DND-41 (cell line): ENCODE results near the gene IL5.

ENCODE experiments used
- CTCF ChIP-seq: IDR thresholded peaks from 2 replicates; pipeline ENCODE4 v1.5.1; 2012; ENCODE audit warnings: borderline replicate concordance, low read length, moderate library complexity, mild to moderate bottlenecking; ENCODE audit not compliant: poor library complexity, severe bottlenecking; ENCODE audit errors: extremely low read depth
- EZH2 ChIP-seq: IDR thresholded peaks from 3 replicates; pipeline ENCODE4 v1.6.1; 2012; ENCODE audit warnings: borderline replicate concordance, low read depth, mild to moderate bottlenecking, moderate library complexity, low read length, inconsistent platforms; ENCODE audit not compliant: severe bottlenecking

GRCh38 chr5:132495667-132496190 is 47.6 kb downstream of the IL5 start:
- TF ChIP-seq CTCF (peak; percentile 20), EZH2 (no peak)
